DND-41 (cell line): ENCODE measurements around the gene PIGU.

Source experiments
- ATAC-seq: fragments of 200-7000 bp; cut with Tn5 transposase; 3 replicates; pipeline ENCODE4 v1.9.1; 2021; ENCODE audit warnings: low read depth; ENCODE audit not compliant: insufficient read depth
- DNase-seq: peaks from one replicate; pipeline ENCODE4 v3.0.0-alpha.2; 2020
- H2AFZ ChIP-seq: 2 replicates; pipeline ENCODE4 v1.6.0; 2012; ENCODE audit warnings: low read depth, low read length
- H3K27ac ChIP-seq: 2 replicates; pipeline ENCODE4 v1.5.1; 2012; ENCODE audit warnings: low read length, inconsistent platforms
- H3K27me3 ChIP-seq: fragments of 200-600 bp; sonication (generic); 2 replicates; pipeline ENCODE4 v1.6.0; 2012; ENCODE audit warnings: low read length, mild to moderate bottlenecking, inconsistent platforms; ENCODE audit not compliant: insufficient read depth, poor library complexity
- H3K36me3 ChIP-seq: 2 replicates; pipeline ENCODE4 v1.5.1; 2012; ENCODE audit warnings: low read length, inconsistent platforms; ENCODE audit not compliant: insufficient read depth
- H3K4me1 ChIP-seq: 2 replicates; pipeline ENCODE4 v1.5.1; 2012; ENCODE audit warnings: mild to moderate bottlenecking, low read length; ENCODE audit not compliant: insufficient read depth
- H3K4me2 ChIP-seq: 2 replicates; pipeline ENCODE4 v1.6.0; 2012; ENCODE audit warnings: mild to moderate bottlenecking, moderate library complexity, low read length, inconsistent platforms; ENCODE audit not compliant: insufficient read depth
- H3K4me3 ChIP-seq, 2 experiments: fragments of 200-600 bp in 1 of 2; shearing (Covaris generic) in 1 of 2; 2 replicates each; pipeline ENCODE4 v1.5.1; 2012 to 2016; ENCODE audit warnings: inconsistent platforms in 2 of 2, low read length in 2 of 2, mild to moderate bottlenecking in 2 of 2, low read depth in 1 of 2, moderate library complexity in 1 of 2
- H3K79me2 ChIP-seq: 2 replicates; pipeline ENCODE4 v1.6.0; 2012; ENCODE audit warnings: low read length, inconsistent platforms; ENCODE audit not compliant: insufficient read depth
- H3K9ac ChIP-seq: 2 replicates; pipeline ENCODE4 v1.6.0; 2012; ENCODE audit warnings: low read depth, mild to moderate bottlenecking, inconsistent platforms, low read length, moderate library complexity
- H3K9me3 ChIP-seq: 2 replicates; pipeline ENCODE4 v1.5.1; 2012; ENCODE audit warnings: low read length, moderate library complexity, mild to moderate bottlenecking, inconsistent platforms; ENCODE audit not compliant: insufficient read depth, severe bottlenecking
- H4K20me1 ChIP-seq: 2 replicates; pipeline ENCODE4 v1.6.0; 2012; ENCODE audit warnings: low read length; ENCODE audit not compliant: insufficient read depth
- EZH2 ChIP-seq: IDR thresholded peaks from 3 replicates; pipeline ENCODE4 v1.6.1; 2012; ENCODE audit warnings: borderline replicate concordance, low read depth, mild to moderate bottlenecking, moderate library complexity, low read length, inconsistent platforms; ENCODE audit not compliant: severe bottlenecking
- TF ChIP-seq, protein P1 (sequence below): IDR thresholded peaks from 2 replicates; pipeline ENCODE4 v1.5.1; 2012; ENCODE audit warnings: borderline replicate concordance, low read length, moderate library complexity, mild to moderate bottlenecking; ENCODE audit not compliant: poor library complexity, severe bottlenecking; ENCODE audit errors: extremely low read depth

The PIGU gene

DNA sequence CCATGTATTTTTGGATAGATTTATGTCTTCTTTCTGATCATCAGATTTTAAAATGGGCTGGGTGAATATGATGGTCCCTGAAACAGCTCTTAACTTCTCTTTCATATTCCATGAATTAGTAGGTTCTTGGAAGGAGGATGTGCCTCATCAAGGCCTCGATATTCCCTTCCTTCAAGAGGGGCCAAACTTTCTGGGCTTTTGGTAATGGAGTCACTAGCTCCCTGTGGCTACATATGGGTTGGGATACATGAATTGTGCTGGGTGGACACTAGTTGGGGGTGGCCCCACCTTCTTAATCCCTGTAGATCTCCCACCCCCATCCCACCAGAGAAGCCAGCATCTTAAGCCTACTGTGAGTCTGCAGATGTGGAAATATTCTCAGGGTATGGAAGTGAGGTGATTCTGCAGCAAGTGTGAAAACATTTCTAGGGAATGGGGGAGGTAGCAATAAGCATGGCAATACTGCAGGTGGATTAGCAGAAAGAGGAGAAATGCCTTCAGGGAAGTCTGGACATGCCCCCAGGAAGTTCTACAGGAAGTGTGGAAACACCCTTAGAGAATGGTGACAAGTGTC, 29.5 kb upstream of the PIGU start:
- no peaks in the 10 kb centered on the region for H3K79me2 ChIP-seq
- H3K4me2 ChIP-seq, result no peak overlapping the region
- H2AFZ ChIP-seq, result no peak overlapping the region
- no peaks in the 10 kb centered on the region for H3K9me3 ChIP-seq
- H3K36me3 ChIP-seq, result no peaks in the 10 kb centered on the region
- no peak for DNase-seq
- H3K9ac ChIP-seq, result no peak overlapping the region
- H3K4me3 ChIP-seq, result no peak overlapping the region
- no peak for TF ChIP-seq EZH2
- TF ChIP-seq, protein P1, sequence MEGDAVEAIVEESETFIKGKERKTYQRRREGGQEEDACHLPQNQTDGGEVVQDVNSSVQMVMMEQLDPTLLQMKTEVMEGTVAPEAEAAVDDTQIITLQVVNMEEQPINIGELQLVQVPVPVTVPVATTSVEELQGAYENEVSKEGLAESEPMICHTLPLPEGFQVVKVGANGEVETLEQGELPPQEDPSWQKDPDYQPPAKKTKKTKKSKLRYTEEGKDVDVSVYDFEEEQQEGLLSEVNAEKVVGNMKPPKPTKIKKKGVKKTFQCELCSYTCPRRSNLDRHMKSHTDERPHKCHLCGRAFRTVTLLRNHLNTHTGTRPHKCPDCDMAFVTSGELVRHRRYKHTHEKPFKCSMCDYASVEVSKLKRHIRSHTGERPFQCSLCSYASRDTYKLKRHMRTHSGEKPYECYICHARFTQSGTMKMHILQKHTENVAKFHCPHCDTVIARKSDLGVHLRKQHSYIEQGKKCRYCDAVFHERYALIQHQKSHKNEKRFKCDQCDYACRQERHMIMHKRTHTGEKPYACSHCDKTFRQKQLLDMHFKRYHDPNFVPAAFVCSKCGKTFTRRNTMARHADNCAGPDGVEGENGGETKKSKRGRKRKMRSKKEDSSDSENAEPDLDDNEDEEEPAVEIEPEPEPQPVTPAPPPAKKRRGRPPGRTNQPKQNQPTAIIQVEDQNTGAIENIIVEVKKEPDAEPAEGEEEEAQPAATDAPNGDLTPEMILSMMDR, result no peak
- H3K27ac ChIP-seq, result no peak overlapping the region
- H4K20me1 ChIP-seq, result peaks cover 11% of the 10 kb centered on the region
- ATAC-seq, result no peak
- H3K4me1 ChIP-seq, result peaks cover 35% of the 10 kb centered on the region
- peaks cover 30% of the 10 kb centered on the region for H3K27me3 ChIP-seq

DNA sequence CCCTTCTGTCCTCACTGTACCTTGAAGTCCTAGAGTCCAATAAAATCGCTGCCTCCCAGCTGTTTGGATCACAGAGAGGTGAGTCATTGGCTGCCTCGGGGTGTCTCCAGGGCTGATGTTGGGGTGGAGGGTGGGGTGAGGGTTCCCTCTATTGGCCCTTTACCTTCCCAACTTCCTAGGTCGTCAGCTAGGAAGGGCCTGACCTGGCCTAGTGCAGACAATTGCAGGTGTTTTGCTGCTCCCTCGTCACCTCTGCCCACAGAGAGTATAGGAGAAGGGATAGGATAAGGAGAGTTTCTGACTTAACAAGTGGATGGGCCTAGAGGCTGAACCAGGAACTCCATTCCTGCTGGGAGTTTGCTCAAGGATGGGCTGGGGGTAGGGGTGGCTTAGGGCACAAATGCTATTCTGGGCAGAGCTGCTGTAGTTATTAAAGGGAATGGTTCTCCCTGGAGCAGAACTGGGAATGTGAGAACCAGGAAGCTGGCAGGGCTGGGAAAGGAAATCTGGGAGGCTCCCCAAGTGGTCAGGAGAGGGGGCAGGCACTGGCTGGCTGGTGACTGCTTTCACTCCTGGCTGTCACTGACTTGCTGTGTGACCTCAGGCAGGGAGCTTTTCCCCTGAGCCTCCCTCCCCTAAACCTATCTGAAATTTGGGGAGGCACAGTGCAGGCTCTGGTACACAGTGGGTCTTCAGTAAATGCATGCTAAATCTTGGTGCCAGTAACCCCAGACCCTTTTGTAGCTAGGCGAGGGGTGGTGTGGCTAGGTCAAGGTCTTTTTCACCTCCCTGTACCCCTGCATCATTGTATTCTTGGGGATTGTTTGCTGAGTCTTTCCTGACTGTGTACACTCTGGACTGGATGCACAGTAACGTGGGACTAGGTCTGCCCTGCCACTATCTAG, 28.8 kb upstream of the PIGU start:
- Histone ChIP-seq H3K4me3 (no peak overlapping the region), H3K9ac (no peak overlapping the region), H3K27ac (no peak overlapping the region)

DNA sequence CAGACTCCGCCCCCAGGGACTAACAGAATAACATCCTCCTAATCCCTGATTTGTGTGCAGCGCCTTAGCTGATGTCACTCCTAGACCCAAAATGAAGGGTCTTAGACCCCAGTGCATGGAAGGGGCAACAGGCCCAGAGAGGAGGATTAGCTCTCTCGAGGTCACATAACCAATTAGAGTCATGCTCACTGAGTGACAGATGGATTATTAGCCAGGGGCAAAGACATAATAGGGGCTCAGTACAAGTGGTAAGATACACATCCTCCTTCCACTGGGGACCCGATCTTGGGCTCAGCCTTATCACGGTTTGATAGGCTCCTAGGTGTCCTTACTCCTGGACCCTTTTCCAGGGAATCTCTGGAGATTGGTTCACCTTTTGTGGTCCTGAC, 28.1 kb upstream of the PIGU start:
- H3K9ac ChIP-seq, result peak overlapping the region; percentile 65; the same call in 1 of the 2 replicates

More for the DNA sequence above, 28.8 kb upstream of the PIGU start:
- Histone ChIP-seq H3K36me3 (no peaks in the 10 kb centered on the region), H3K27me3 (peaks cover 24% of the 10 kb centered on the region), H3K9me3 (no peaks in the 10 kb centered on the region), H3K4me2 (peak overlapping the region; percentile 99; the same call in 1 of the 2 replicates), H2AFZ (no peak overlapping the region), H3K79me2 (no peaks in the 10 kb centered on the region), H3K4me1 (peaks cover 34% of the 10 kb centered on the region), H4K20me1 (peaks cover 5% of the 10 kb centered on the region)
- TF ChIP-seq, protein P1, result no peak
- TF ChIP-seq EZH2, result no peak
- no peak for ATAC-seq
- DNase-seq, result no peak

More for the DNA sequence above, 28.1 kb upstream of the PIGU start:
- no peak for TF ChIP-seq EZH2
- TF ChIP-seq, protein P1, result no peak
- ATAC-seq (no peak), DNase-seq (no peak)
- Histone ChIP-seq H3K27me3 (peaks cover 18% of the 10 kb centered on the region), H3K4me3 (peak overlapping the region in 1 of 2 experiments; percentile 88; a peak in 3 of 4 replicates), H3K79me2 (no peaks in the 10 kb centered on the region), H3K36me3 (no peaks in the 10 kb centered on the region), H3K9me3 (no peaks in the 10 kb centered on the region), H3K4me2 (peak overlapping the region; percentile 99), H3K27ac (0 out of 2 replicates have a peak overlapping the region, but pooled peaks have one; percentile 17), H2AFZ (peak overlapping the region; percentile 92), H3K4me1 (peaks cover 28% of the 10 kb centered on the region), H4K20me1 (no peaks in the 10 kb centered on the region)
